Dermis microvascular lymphatic vessel endothelial cell (primary cell): Measurements from ENCODE around the gene PTPRG. TPM values are rescaled to one million over a fixed set of nuclear protein-coding genes. Genes with fewer than 3 reads are reported as not detected.
"Not testable (repeated sequence)": the region's sequence is repeated elsewhere in the genome, so short reads cannot be mapped to it uniquely, and the experiment has no call there.

Source experiments
- DNase-seq, 2 donors: peaks; one replicate each; pipeline versions ENCODE4 v3.0.0 to v3.0.0-alpha.2; 2010; ENCODE audit warnings: low read depth in 2 of 2
- total RNA-seq: library from RNA; depleted of rRNA; stranded (reverse); fragments of >200 nt; gene quantifications from 2 replicates; pipeline ENCODE4 v1.2.1, GENCODE V29; 2014

The PTPRG gene
- total RNA-seq, 1 donor from 2014 or later, result 8.6 TPM

DNA sequence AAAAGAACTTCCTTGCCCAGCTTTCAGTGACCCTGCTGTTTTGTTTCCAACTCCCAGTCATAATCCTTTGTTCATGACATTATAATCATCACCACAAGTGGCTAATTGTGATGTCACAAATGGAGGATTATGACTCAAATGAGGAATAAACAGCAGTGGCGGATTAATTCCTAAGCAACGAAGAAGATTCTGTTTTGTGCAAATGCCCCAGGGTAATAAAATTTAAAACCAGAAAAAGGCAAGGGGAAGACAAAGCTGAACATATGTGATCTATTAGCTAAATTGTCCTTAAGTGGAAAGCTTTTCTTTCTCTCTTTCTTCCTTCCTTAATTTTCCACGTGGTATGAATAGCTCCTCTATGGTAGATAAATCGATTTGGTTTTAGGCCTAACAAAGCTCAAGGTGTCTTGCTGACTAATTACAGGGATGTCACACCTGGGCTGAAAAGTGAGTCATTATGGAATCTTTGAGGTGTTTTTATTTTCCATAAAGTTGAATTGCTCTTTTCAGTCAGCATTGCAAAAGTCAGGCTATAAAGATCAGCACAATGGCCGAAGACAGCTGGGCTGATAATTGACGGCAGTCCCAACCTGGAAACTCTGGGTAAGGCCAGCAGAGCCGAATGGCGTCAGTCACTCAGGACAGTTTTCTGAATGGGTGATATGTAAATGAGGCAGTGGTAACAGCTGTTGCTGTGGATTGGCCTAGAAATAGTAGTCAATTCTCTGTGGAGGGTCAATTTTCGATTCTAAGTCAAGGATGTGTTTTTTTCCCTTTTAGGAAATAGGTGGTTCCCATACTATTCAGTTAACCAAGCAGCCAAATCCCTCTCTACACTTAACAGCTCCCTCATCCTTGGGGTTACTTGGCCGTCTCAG, 121.5 kb downstream of the PTPRG start:
- no peak for DNase-seq

DNA sequence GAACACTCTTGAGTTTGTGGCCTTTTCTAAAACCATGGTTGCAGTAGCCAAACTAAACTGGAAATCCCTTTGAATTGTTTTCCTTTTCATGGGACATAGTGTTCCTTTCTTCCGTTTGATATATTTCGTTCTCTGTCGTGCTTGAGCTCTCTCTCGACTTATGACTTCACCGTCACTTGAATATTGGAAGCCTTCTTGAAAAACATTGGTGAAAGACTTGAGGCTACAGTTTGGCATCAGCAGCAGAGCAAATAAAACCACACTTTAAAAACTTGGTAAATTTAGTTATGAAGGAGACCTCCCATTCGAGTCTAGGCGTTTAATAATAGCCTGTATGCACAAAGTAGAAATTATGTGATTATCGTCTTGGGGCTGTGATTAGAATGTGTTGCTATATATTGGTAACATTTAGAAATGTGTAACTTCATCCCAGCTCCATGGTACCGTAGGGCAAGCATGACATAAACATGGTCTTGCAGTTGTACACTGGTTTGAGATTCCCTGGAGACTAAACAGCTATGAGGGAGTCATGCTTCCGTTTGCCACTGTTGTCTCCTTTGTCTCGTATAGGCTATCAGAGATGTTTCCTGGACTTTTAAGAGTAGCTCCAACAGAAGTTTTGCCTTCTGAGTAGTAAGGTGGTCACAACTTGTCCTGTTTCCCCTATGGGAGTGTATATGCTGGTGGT, 122.3 kb downstream of the PTPRG start:
- DNase-seq, result no peak

- DNase-seq, result no peak
Measured at GRCh38 chr3:61684386-61684785, 123.0 kb downstream of the PTPRG start.

- no peak for DNase-seq
Measured at GRCh38 chr3:61685755-61686154, 124.4 kb downstream of the PTPRG start.

GRCh38 chr3:61686228-61686648, 124.9 kb downstream of the PTPRG start:
- DNase-seq, result peak in 1 of 2 donors; percentile 2

DNA sequence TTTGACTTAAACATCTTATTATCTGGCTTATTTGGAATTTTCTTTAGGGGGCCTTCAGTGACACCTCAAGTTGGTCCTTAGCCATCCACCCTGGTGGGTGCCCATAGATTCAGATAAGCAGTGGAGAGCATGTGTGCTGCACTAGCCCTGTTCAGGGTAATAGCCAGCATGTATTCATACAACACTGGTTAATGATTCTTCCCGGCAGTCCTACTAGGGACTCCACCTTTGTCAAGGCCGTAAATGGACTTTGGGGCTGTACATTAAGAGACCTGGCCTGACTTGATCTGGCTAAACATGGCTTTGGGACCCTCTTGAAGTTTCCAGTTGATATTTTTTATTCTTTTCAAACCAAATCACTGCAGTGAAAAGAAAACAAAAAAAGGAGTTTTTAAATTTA, 125.8 kb downstream of the PTPRG start:
- no peak for DNase-seq

DNA sequence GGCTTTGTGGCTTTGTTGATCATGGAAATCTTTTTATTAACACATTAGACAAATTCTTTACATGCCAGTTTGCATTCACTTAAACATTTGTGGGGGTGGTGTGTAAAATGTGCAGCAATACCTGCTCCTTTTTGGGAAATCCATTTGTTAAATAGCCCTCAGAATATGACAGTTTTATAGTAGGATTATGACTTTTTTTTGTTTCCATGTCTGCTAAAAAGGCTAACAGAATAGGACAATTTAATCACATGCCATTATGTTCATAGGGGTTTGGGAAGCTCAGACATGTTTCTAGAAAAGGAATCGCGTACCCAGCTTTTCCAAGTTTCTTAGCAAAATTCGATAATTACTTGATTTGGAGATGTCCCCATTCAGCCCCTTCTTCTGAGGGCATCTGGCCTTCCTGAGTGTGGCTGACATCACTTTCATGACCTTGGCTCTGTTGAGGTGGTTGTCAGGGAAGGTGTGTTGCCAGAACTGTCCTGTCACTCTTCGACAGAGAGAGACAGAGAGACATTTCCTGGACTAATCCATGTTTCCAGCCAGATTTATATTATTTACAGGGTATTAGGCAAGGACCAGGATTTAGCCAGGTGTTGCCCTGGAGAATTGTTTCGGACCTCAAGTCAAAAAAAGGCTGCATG, 126.4 kb downstream of the PTPRG start:
- no peak for DNase-seq

DNA sequence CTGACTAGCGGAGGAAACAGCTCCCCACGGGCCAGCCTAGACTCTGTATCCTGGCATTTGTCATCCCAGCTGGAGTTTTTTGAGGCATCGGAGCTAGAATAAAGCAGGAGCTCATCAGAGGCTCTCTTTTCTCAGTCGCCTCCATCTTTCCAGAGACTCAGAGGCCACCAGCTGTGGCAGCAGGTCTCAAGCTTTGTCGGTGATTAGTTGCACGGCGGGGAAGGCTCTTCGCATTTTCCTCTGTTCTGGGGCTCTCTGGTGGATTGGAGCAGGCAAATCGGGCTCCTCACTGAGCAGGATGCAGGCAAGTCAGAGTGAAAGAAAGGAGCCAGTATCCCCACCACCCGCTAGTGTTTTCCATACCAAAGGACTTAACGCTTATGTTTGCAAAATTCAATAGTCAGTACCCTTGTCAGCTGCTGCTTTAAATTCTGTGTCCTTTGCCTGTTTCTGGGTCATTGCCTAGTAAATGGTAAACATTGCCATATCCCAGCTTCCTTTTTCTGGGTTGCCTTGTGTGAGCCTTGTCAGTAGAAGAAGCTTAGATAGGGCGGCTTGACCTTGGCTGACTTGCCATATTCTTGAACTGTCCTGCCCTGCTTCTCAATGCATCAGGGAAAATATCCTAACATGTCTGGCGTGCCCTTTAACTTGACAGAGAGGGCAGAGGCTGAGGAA, 127.1 kb downstream of the PTPRG start:
- no peak for DNase-seq

DNA sequence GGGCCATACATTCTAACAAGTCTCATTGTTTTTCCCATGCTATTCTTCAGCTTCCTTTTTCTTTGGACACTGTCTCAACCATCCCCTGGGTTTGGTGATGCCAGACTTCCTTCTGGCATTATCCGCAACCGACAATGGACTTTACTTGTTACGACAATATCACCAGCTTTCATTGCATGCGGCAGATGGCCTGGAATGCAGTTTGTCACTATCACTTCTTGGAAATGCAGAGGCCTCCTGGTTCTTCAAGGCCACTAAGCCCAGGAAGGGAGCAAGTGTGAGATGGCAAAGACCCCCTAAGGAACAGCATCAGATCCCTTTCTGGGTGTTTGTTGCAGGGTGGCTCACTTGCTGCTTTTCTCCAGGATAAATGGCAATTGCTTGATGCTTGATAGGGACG, 128.6 kb downstream of the PTPRG start:
- no peak for DNase-seq

GRCh38 chr3:61691466-61691865, 130.1 kb downstream of the PTPRG start:
- no peak for DNase-seq

DNA sequence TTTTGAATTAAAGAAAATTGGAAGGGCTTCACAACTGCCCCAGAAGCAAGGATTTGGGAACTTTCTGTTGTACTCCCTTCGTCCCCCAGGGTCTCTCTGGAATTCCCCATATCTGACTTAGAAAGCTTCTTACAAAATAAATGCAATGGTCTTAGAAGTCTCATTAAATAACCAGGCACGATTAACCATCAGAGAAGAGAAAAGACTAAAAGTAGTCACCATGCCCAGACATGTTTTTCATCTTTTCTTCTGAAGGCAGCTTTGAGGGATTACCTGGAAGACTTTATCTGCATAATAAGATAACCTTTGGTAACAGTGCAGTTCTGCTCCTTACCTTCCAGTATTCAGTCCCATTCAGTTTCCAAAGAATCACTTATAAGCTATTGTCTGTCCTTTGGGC, 135.9 kb downstream of the PTPRG start:
- DNase-seq, result no peak

DNA sequence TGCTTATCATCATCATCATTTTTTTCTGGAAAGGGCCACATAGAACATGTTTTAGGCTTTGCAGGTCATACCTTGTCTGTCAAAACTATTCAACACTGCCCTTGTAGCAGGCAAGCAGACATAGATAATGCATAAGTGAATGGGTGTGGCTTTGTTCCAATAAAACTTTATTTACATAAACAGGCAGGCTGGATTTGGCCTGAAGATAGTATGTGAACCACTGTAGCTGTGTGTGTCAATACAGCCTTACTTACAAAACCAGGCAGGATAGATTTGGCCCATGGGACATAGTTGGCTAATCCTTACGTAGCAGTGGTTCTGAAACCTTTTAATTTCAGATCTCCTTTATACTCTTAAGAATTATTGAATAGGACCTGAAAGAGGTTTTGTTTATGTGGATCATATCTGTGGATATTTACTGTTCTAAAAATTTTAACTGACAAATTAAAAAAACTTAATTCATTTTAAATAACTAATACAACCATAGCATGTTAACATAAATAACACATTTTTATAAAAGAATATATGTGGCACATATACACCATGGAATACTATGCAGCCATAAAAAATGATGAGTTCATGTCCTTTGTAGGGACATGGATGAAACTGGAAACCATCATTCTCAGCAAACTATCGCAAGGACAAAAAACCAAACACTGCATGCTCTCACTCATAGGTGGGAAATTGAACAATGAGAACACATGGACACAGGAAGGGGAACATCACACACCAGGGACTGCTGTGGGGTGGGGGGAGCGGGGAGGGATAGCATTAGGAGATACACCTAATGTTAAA, 137.1 kb downstream of the PTPRG start:
- DNase-seq, result not testable (repeated sequence)

GRCh38 chr3:61699622-61700021, 138.3 kb downstream of the PTPRG start:
- no peak for DNase-seq

DNA sequence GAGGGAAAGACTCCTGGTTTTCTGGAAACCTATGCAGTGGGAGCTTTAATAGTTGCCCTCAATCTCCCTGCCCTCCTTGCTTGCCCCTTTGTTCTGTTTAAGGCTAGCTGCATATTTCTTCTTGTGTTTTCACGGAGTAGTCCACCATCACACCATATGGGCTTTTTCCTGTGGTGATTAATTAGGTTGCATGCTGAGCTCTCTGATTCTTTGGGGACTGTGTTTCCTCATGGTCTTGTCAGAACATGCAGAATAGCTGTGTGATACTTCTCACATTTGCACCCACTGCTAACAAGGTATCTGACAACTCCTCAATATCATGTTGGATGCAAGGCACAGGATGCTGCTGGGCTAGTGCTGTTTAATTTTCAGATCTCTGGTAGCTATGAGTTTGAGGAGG, 139.6 kb downstream of the PTPRG start:
- DNase-seq, result no peak

- no peak for DNase-seq
Measured at GRCh38 chr3:61702453-61702852, 141.1 kb downstream of the PTPRG start.

DNA sequence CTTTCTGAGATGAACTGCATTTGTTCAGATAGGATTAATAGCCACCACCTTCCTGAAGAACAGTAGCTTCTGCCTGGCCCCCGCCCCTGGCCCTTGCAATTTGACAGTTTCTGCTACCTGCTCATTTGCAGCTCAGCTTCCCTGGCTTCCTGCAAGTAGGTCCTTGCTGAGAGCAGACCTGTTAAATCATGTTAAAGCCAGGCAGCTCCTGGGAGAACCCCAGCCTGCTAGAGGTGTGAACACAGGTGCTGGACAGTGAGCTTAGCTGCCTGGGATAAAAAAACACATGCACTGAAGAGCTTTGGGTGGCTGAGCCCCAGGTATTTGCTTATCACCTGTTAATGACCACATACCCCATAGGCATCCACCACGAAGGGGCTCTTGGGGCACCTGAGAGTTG, 143.4 kb downstream of the PTPRG start:
- no peak for DNase-seq

GRCh38 chr3:61707492-61707891, 146.1 kb downstream of the PTPRG start:
- DNase-seq, result no peak

DNA sequence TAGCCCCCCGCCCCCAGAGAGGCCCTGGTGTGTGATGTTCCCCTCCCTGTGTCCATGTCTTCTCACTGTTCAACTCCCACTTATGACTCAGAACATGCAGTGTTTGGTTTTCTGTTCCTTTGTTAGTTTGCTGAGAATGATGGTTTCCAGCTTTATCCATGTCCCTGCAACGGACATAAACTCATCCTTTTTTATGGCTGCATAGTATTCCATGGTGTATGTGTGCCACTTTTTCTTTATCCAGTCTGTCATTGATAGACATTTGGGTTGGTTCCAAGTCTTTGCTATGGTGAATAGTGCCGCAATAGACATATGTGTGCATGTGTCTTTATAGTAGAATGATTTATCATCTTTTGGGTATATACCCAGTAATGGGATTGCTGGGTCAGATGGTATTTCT, 149.5 kb downstream of the PTPRG start:
- DNase-seq, result not testable (repeated sequence)

GRCh38 chr3:61714225-61714624, 152.9 kb downstream of the PTPRG start:
- DNase-seq, result no peak

DNA sequence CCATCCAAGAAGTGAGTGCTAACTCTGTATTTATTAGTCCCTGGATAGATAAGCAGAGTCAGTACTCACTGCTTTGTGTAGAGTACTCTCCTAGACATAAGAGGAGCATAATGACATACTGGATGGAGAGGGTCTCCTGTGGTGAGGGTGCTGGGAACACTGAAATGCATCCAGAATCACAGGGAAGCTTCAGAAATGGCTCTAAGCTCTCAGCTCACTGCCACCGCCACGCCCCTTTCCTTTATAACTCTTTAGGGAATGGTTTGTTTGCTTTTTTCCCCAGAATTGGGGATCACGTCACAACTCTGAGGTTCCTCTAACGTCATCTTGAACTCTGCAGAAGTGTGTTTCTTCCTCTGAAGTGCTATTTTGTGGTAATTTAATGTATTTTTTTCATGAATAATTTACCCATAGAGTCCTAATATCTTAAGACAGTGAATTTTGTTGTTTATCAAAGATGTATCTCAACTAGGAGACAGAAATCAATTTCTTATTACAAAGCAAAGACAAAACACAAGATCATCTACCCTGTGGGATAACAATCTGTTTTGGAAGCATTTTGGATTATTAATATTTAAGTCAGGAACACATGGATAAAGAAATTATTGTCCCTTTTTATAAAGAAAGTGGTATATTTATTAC, 154.6 kb downstream of the PTPRG start:
- no peak for DNase-seq

DNA sequence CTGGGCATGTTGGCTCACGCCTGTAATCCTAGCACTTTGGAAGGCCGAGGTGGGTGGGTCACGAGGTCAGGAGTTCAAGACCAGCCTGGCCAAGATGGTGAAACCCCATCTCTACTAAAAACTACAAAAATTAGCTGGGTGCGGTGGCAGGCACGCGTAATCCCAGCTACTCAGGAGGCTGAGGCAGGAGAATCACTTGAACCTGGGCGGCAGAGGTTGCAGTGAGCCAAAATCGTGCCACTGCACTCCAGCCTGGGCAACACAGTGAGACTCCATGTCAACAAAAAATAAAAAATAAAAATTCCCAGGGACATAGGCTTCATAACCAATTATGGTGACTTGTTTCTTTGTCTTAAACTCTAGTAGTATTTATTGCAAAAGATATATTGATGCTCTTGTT, 155.3 kb downstream of the PTPRG start:
- DNase-seq, result not testable (repeated sequence)
